Kidney epithelial cell (primary cell): Measurements from ENCODE around the gene AMPD2. TPM values are rescaled to one million over a fixed set of nuclear protein-coding genes. Genes with fewer than 3 reads are reported as not detected.

ENCODE experiments used
- DNase-seq: peaks from one replicate; pipeline ENCODE4 v3.0.0-alpha.2; 2010; ENCODE audit warnings: low read depth
- H3K27me3 ChIP-seq: 2 replicates; pipeline ENCODE4 v1.6.0; 2011; ENCODE audit warnings: low read length; ENCODE audit not compliant: control insufficient read depth, insufficient read depth
- H3K36me3 ChIP-seq: 2 replicates; pipeline ENCODE4 v1.5.1; 2011; ENCODE audit warnings: low read length; ENCODE audit not compliant: control insufficient read depth, insufficient read depth
- H3K4me3 ChIP-seq: 2 replicates; pipeline ENCODE4 v1.5.1; 2011; ENCODE audit warnings: low read depth, mild to moderate bottlenecking, control low read depth, low read length
- total RNA-seq: library from RNA; depleted of rRNA; stranded (reverse); fragments of >200 nt; gene quantifications from 2 replicates; pipeline ENCODE4 v1.2.3, GENCODE V29; 2015
- TF ChIP-seq, protein P1 (sequence below): IDR thresholded peaks from 2 replicates; pipeline ENCODE4 v1.5.1; 2011; ENCODE audit warnings: mild to moderate bottlenecking, moderate library complexity, low read length, control low read depth, inconsistent platforms; ENCODE audit not compliant: insufficient read depth, poor library complexity, severe bottlenecking

The AMPD2 gene
- total RNA-seq, 1 donor from 2014 or later, result 65.7 TPM

GRCh38 chr1:109610609-109611307 lies 8.9 kb upstream of the AMPD2 start:
- Histone ChIP-seq H3K36me3 (no peaks in the 10 kb centered on the region), H3K4me3 (no peak overlapping the region), H3K27me3 (no peaks in the 10 kb centered on the region)
- TF ChIP-seq, protein P1, sequence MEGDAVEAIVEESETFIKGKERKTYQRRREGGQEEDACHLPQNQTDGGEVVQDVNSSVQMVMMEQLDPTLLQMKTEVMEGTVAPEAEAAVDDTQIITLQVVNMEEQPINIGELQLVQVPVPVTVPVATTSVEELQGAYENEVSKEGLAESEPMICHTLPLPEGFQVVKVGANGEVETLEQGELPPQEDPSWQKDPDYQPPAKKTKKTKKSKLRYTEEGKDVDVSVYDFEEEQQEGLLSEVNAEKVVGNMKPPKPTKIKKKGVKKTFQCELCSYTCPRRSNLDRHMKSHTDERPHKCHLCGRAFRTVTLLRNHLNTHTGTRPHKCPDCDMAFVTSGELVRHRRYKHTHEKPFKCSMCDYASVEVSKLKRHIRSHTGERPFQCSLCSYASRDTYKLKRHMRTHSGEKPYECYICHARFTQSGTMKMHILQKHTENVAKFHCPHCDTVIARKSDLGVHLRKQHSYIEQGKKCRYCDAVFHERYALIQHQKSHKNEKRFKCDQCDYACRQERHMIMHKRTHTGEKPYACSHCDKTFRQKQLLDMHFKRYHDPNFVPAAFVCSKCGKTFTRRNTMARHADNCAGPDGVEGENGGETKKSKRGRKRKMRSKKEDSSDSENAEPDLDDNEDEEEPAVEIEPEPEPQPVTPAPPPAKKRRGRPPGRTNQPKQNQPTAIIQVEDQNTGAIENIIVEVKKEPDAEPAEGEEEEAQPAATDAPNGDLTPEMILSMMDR, result no peak
- no peak for DNase-seq

DNA sequence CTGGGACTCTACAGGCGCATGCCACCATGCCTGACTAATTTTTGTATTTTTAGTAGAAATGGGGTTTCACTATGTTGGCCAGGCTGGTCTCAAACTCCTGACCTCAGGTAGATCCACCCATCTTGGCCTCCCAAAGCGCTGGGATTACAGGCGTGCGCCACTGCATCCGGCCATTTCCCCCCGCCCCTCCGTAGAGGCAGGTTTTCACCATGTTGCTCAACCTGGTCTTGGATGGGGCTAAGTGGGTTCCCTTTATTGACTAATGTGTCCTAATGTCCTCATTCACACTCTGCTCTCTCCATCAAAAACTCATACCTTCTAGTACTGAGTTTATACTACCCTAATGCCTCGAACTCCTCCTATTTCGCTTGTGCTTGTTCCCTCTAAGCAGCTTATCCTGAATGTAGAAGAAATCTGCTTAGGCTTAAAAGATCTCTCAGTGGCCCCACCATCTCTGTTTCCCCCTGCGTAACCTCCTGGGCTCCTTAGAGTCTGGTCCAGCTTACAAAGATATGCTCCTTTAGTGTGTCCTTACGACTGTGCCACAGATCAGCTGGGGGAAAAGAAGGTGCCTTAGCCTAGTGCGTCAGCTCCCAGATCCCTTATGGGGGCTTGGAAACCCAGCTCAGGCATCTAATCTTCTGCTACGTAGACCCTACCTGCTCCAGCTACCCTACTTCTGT lies 8.2 kb upstream of the AMPD2 start:
- H3K4me3 ChIP-seq, result no peak overlapping the region
- H3K36me3 ChIP-seq, result no peaks in the 10 kb centered on the region
- DNase-seq, result no peak
- no peaks in the 10 kb centered on the region for H3K27me3 ChIP-seq
- TF ChIP-seq, protein P1, result no peak

GRCh38 chr1:109613361-109614147 lies 6.1 kb upstream of the AMPD2 start:
- Histone ChIP-seq H3K36me3 (no peaks in the 10 kb centered on the region), H3K27me3 (no peaks in the 10 kb centered on the region), H3K4me3 (no peak overlapping the region)
- TF ChIP-seq, protein P1, result no peak
- no peak for DNase-seq

GRCh38 chr1:109615879-109616278 lies 3.8 kb upstream of the AMPD2 start:
- no peak overlapping the region for H3K4me3 ChIP-seq
- H3K27me3 ChIP-seq, result no peaks in the 10 kb centered on the region
- DNase-seq, result no peak
- no peaks in the 10 kb centered on the region for H3K36me3 ChIP-seq
- TF ChIP-seq, protein P1, result no peak

GRCh38 chr1:109616391-109616790 lies 3.2 kb upstream of the AMPD2 start:
- Histone ChIP-seq H3K27me3 (no peaks in the 10 kb centered on the region), H3K36me3 (no peaks in the 10 kb centered on the region), H3K4me3 (no peak overlapping the region)
- TF ChIP-seq, protein P1, result no peak
- no peak for DNase-seq
